Left renal cortex interstitium (tissue), 4 donors: ENCODE results near the gene HNRNPH3. TPM values are rescaled to one million over a fixed set of nuclear protein-coding genes. Genes with fewer than 3 reads are reported as not detected.

ENCODE experiments used
- DNase-seq, 4 donors: peaks; one replicate each; pipeline ENCODE4 v3.0.0-alpha.2; 2013; ENCODE audit warnings: low read depth in 4 of 4, low spot score in 2 of 4, missing footprints in 1 of 4
- polyA plus RNA-seq, 4 donors: library from polyadenylated mRNA; unstranded; fragments of 120-200 nt; gene quantifications; one replicate each; pipeline ENCODE4 v1.2.1, GENCODE V29; 2013; ENCODE audit not compliant: insufficient read length in 4 of 4

The HNRNPH3 gene
- polyA plus RNA-seq, 4 donors: 273 to 431 (median 371) TPM

GRCh38 chr10:68371604-68372003, 39.7 kb downstream of the HNRNPH3 start:
- DNase-seq: no peak

GRCh38 chr10:68385740-68386139, 53.9 kb downstream of the HNRNPH3 start:
- DNase-seq: no peak

Other genes starting within 250 kb of the HNRNPH3 start
- gene MYPN, start 222.6 kb upstream of the HNRNPH3 start, polyA plus RNA-seq: under 1 TPM in 3 of 4 donors, not detected in 1; 0.04 to 0.10 (median 0.06) TPM
- 1 to 10 TPM; 1.5 to 1.8 (median 1.8) TPM for gene ATOH7, start 100.0 kb upstream of the HNRNPH3 start, polyA plus RNA-seq
- 100 to 1,000 TPM in 1 of 4 donors, 10 to 100 TPM in 3; 46.7 to 118 (median 79.2) TPM for gene PBLD, start 864 bp downstream of the HNRNPH3 start, polyA plus RNA-seq
- gene RUFY2, start 75.2 kb downstream of the HNRNPH3 start, polyA plus RNA-seq: 10 to 100 TPM; 23.7 to 43.6 (median 30.9) TPM
- gene DNA2, start 139.9 kb downstream of the HNRNPH3 start, polyA plus RNA-seq: 10 to 100 TPM in 3 of 4 donors, 1 to 10 TPM in 1; 10.0 to 18.1 (median 11.9) TPM
- gene SLC25A16, start 195.5 kb downstream of the HNRNPH3 start, polyA plus RNA-seq: 10 to 100 TPM; 14.3 to 25.3 (median 17.6) TPM
- 10 to 100 TPM in 2 of 4 donors, 1 to 10 TPM in 2; 8.8 to 11.0 (median 10.0) TPM for gene TET1, start 228.3 kb downstream of the HNRNPH3 start, polyA plus RNA-seq